AG04450 (cell line): ENCODE measurements around the gene STRAP. TPM values are rescaled to one million over a fixed set of nuclear protein-coding genes. Genes with fewer than 3 reads are reported as not detected.

Experiments used
- CTCF ChIA-PET: fragments of 300-600, 350-600 bp; formaldehyde crosslinking; extraction: SDS; loops from one replicate; lab custom pipeline; 2022; ENCODE audit warnings: antibody characterized with exemption, inconsistent platforms; lab: Charles Lee
- POLR2A ChIA-PET: fragments of 350-600 bp; formaldehyde crosslinking; extraction: SDS; loops from one replicate; lab custom pipeline; 2021; ENCODE audit warnings: antibody characterized with exemption, inconsistent platforms; lab: Yijun Ruan, JAX
- DNase-seq: peaks from one replicate; pipeline ENCODE4 v3.0.0-alpha.2; 2011; ENCODE audit warnings: low read depth, low spot score
- H3K27ac ChIP-seq: one replicate; pipeline ENCODE4 v1.5.1; 2012; ENCODE audit warnings: low read depth, low read length, control low read depth
- H3K27me3 ChIP-seq: one replicate; pipeline ENCODE4 v1.6.0; 2012; ENCODE audit warnings: low read length; ENCODE audit not compliant: control insufficient read depth, insufficient read depth
- H3K4me3 ChIP-seq: 2 replicates; pipeline ENCODE4 v1.5.1; 2011; ENCODE audit warnings: mild to moderate bottlenecking, low read depth, low read length, control low read depth
- H3K9me3 ChIP-seq: 2 replicates; pipeline ENCODE4 v1.5.1; 2012; ENCODE audit warnings: low read length; ENCODE audit not compliant: control insufficient read depth, insufficient read depth
- CTCF ChIP-seq: IDR thresholded peaks from 2 replicates; pipeline ENCODE4 v1.5.1; 2011; ENCODE audit warnings: low read depth, low read length, control low read depth, inconsistent platforms
- polyA plus RNA-seq: library from polyadenylated mRNA; depleted of rRNA; stranded (reverse); fragments of >200 nt; gene quantifications from 2 replicates; pipeline ENCODE4 v1.2.3, GENCODE V29; 2011

The STRAP gene
- polyA plus RNA-seq, 1 experiment = 180 TPM

- H3K27me3 ChIP-seq = no peaks in the 10 kb centered on the region
- no peaks in the 10 kb centered on the region for H3K9me3 ChIP-seq
- ChIA-PET POLR2A (no interaction called here), CTCF (interaction anchor here (2.0 kb wide), 1 partner anchor 254 kb away, joined by 7 read pairs; no protein-coding TSS in a partner anchor)
- H3K4me3 ChIP-seq = no peak overlapping the region
- no peak for TF ChIP-seq CTCF
- DNase-seq = no peak
- H3K27ac ChIP-seq = no peak overlapping the region
These were observed 42.5 kb upstream of the STRAP start for GRCh38 chr12:15839682-15840081.

- CTCF ChIA-PET = interaction anchor here (0.6 kb wide), 1 partner anchor 257 kb away, joined by 3 read pairs; no protein-coding TSS in a partner anchor
- Histone ChIP-seq H3K27me3 (no peaks in the 10 kb centered on the region), H3K4me3 (no peak overlapping the region), H3K27ac (peak overlapping the region; percentile 54), H3K9me3 (no peaks in the 10 kb centered on the region)
- peak; percentile 72 for DNase-seq
- POLR2A ChIA-PET = interaction anchor here (0.6 to 1.3 kb wide), 2 partner anchors 53 to 97 kb away, joined by 4 to 5 read pairs; partner anchors contain the start of gene EPS8
- no peak for TF ChIP-seq CTCF
These were observed 40.1 kb upstream of the STRAP start for GRCh38 chr12:15842108-15842507.

GRCh38 chr12:15846887-15847286 is 35.3 kb upstream of the STRAP start:
- no peak for TF ChIP-seq CTCF
- H3K27me3 ChIP-seq = no peaks in the 10 kb centered on the region
- H3K9me3 ChIP-seq = no peaks in the 10 kb centered on the region
- CTCF ChIA-PET = interaction anchor here (0.8 to 3.8 kb wide), 9 partner anchors 9 to 570 kb away, joined by 3 to 19 read pairs (median 4); no protein-coding TSS in a partner anchor
- DNase-seq = no peak
- H3K27ac ChIP-seq = no peak overlapping the region
- POLR2A ChIA-PET = interaction anchor here (0.6 kb wide), 1 partner anchor 42 kb away, joined by 6 read pairs; no protein-coding TSS in a partner anchor
- H3K4me3 ChIP-seq = no peak overlapping the region

GRCh38 chr12:15848606-15849005 is 33.6 kb upstream of the STRAP start:
- CTCF ChIA-PET = interaction anchor here (0.6 to 3.1 kb wide), 7 partner anchors 9 to 316 kb away, joined by 3 to 19 read pairs (median 10); no protein-coding TSS in a partner anchor
- Histone ChIP-seq H3K4me3 (no peak overlapping the region), H3K27me3 (no peaks in the 10 kb centered on the region), H3K27ac (no peak overlapping the region), H3K9me3 (no peaks in the 10 kb centered on the region)
- no peak for TF ChIP-seq CTCF
- POLR2A ChIA-PET = no interaction called here
- no peak for DNase-seq

- no peaks in the 10 kb centered on the region for H3K9me3 ChIP-seq
These were observed 31.1 kb upstream of the STRAP start for GRCh38 chr12:15851045-15851620.

More at GRCh38 chr12:15851045-15851620, 31.1 kb upstream of the STRAP start:
- Histone ChIP-seq H3K27ac (no peak overlapping the region), H3K27me3 (no peaks in the 10 kb centered on the region), H3K4me3 (no peak overlapping the region)
- TF ChIP-seq CTCF = no peak
- ChIA-PET CTCF (interaction anchor here (3.5 kb wide), 1 partner anchor 261 kb away, joined by 15 read pairs; no protein-coding TSS in a partner anchor), POLR2A (no interaction called here)
- DNase-seq = no peak
